ENCODE results near the gene ACTL7A.
A peak's percentile ranks its signal among the peaks of the same experiment; 100 is the strongest.
"Not testable (repeated sequence)": the region's sequence is repeated elsewhere in the genome, so short reads cannot be mapped to it uniquely, and the experiment has no call there.

Gene ACTL7A, protein sequence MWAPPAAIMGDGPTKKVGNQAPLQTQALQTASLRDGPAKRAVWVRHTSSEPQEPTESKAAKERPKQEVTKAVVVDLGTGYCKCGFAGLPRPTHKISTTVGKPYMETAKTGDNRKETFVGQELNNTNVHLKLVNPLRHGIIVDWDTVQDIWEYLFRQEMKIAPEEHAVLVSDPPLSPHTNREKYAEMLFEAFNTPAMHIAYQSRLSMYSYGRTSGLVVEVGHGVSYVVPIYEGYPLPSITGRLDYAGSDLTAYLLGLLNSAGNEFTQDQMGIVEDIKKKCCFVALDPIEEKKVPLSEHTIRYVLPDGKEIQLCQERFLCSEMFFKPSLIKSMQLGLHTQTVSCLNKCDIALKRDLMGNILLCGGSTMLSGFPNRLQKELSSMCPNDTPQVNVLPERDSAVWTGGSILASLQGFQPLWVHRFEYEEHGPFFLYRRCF

DNA sequence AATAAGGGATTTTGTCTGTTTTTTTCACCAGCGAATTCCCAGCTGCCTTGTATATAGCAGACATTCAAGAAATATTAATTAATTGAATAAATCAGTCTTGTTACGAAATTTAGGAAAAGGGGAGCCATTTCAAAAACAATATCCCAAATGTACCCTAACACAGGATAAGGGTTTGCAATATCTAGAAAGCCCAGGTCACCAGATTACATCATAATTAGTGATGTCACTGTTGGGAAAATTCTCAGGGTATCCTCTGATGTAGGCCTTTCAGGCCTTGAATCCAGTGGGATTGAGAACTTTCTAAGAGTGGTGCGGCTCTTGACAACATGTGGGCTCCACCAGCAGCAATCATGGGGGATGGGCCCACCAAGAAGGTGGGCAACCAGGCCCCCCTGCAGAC, at the start of gene ACTL7A:
Gene ACTL7A (plus strand): TSS at position 270 of the 400 bp plus-strand sequence. CDS start 57 bp downstream, at position 327.
- no peak for DNase-seq

DNA sequence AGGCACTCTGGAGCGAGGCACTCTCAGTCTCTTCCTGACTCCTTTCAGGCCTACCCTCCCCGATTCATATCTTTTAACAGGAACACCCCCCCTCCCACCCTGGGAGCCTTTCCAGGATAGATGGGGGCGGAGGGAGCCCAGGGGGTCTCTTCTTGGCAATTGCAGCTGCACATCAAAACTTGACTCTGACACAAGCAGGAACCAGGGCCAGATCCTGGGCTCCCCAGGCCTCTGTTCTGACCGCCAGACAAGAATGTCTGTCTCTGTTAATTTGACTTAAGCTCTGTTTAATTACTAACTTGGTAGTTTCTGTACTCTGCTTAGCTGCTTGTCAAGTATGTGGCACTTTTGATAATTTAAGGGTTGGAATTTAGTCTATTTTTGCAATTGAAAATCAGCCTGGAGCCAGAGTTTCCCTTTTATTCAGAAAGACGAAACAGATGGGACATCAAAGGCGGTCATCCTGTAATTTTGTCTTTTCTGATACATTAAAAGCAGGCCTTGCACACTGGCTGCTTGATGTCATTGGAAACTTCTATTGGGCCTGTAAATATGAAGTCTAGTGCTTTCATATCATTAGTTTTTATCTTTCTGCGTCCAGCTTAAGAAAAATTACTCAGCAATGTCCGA, 49.6 kb upstream of the ACTL7A start:
- DNase-seq = no peak

DNA sequence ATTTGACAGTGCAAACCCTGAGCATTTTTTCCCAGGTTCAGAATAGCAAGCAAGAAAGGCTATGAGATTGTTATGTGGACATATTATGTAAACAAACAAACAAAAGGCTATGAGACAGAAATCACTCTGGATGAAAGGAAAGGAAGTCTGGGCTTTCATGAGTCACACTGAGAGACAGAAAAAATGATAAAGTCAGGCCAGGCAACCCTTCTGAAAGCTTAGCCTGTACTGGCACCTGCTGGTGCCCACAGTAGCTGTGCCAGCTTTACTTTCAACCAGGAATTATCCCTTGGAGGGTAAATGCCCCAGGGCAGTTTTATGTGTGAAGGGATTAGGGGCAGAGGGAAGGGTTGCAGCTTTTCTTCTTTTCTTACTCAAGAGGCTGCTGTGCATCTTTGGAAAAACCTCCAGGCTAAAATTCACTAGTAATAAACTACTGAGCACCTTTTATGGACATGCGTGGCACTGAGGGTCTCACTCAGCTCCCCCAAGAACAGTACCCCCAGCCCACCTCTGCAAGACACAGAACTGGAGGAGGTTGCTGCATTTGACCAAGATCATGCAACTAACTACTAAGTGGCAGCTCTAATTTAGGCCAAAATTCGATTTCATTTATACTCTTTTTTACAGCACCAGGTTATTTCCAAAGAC, 48.0 kb upstream of the ACTL7A start:
- DNase-seq = peak; percentile 78

DNA sequence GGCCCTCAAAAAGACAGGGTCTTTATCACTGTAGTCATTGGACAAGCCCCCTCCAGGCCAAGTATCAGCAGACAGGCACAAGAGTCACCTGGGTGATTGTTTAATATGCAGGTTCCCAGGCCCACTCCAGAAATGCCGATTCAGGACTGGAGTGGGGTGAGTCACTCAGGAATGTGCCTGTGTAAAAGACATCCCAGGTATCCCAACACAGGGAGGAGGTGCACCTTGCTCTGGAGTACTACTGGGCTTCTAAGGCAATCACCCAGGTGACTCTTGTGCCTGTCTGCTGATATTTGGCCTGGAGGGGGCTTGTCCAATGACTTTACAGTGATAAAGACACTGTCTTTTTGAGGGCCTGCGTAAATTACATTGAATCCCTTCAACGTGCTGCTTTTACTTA, 46.9 kb upstream of the ACTL7A start:
- DNase-seq = no peak

DNA sequence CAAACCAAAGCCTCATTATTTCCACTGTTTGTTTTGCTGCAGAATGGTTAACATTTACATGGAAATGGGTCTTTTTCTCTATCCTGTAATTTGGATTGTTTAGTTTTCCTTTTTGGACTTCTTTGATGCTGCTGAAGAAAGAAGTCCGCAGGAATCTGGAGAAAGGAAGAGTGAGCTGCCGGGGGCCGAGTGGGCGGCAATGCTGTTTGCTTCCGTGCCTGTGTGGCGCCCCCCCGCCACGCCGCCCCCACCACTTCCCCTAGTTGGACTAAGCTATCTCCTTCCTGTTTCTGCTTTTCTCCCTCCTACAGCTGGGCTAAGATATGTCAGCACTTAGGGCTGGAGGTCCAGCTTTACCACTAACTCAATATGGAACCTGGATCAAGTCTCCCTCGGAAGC, 46.0 kb upstream of the ACTL7A start:
- no peak for DNase-seq

DNA sequence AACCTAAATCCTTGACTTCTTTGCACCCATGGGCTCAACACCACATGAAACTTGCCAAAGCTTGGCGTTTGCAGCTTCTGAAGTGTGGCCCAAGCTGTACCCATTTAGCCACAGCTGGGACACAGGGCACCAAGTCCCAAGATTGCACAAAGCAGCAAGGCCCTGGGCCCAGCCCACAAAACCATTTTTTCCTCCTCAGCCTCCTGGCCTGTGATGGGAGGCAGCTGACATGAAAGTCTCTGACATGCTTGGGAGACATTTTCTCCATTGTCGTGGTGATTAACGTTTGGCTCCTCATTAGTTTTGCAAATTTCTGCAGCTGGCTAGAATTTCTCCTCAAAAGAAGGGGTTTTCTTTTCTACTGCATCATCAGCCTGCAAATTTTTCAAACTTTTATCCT, 38.2 kb upstream of the ACTL7A start:
- no peak for DNase-seq

DNA sequence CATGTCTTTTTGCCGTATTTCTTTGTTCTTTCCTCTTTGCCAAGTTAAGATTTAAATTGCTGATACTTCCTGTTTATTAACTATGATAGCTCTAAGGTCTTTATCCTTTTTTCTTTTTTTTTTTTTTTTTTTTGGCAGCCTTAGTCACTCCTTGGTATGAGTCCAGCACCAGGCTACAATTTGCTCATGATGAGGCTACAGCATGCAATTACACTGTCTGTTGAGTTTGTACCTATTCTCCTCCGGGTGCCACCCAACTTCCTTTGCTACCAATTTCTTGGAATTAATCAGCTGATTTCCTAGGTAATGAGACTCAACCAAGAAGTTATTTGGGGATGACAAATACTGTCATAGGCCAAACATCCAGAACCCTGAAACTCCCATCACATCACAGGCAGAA, 31.8 kb upstream of the ACTL7A start:
- no peak for DNase-seq

DNA sequence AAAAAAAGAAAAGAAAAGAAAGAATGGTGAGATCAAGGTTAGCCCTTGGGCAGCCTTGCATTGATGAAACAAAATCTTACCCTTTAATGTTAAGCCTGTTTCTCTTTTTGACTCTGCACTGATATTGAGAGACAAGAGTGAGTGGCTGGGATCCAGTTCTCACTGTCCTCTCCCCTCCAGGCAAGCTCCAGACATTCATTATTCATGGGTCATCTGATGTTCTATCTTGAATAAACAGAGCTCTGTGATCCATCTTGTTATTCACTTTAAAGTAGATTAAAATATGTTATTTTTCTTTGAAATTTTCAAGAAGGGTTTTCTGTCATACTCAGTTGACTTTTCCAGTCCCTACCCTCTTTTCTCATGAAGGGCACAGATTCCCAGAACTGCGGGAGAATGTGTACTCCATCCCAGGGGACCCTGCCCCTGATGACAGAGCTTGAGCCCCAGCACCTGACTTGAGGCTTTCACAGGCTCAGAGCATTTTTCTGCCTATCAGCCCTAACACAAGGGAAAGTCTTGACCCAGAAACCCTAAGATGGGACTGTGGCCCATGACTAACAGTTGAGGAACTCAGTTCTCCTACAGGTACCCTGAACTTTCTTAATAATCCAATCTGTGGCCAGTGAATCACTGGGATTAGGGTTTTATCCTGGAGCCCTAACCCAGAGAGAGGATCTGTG, 30.4 kb upstream of the ACTL7A start:
- no peak for DNase-seq

DNA sequence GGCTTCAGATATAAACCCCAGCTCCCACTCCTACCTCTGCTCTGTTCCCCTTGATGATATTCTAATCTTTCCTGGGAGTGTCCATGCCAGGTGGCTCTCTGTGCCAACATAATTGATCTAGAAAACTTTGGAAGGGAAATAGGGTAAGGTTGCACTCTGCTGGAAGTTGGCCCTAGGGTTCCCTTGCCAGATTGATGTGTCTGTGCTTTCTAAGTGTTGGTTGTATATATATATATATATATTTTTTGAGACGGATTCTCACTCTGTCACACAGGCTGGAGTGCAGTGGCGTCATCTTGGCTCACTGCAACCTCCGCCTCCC, 29.9 kb upstream of the ACTL7A start:
- DNase-seq = no peak

DNA sequence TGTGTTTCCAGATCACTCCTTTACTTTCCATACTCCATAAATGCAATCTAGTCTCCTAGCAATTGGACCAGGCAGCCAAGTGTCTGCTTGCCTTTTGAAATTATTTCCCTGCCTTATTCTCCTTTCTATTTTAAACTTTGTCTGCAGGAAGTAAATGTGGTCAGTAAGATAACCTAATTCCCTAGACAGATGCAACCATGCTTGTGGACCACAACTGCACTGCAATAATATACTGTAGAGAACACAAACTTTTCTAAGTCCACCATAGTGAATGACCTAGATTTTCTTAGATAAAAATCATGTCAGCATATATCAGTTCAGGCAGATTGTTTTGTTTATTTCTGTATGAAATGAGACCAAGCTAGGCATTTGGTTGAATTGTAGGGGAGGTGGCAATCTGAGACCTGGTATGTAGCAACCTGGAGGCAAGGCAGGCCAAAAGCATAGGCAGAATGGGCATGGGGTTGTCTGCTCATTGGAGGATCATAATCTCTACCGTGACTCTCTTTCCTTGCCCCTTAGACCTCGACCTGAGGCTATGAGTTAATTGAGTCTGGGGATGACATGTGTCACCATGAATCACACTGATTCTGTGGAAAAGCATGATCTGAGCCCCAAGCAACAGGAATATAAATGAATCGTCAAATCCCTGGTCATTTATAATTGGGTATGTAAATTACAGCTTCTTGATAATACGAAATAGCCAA, 27.0 kb upstream of the ACTL7A start:
- DNase-seq = no peak

DNA sequence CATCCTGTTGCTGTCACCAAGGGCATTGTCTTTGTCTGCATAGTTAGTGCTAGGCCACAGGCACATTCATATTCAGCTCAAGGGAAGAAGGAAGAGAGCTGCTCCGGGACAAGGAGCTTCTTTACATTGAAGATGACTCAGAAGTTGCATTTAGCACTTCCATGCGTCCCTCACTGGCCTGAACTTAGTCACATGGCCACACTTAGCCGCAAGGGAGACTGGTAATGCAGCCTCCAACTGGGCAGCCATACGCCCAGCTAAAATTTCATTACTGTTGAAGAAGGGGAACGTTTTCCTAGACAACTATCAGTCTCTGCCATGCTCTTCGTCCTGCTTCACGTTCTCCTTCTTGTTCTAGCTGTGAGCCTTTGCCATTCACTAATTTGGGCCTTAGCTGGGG, 26.2 kb upstream of the ACTL7A start:
- no peak for DNase-seq

DNA sequence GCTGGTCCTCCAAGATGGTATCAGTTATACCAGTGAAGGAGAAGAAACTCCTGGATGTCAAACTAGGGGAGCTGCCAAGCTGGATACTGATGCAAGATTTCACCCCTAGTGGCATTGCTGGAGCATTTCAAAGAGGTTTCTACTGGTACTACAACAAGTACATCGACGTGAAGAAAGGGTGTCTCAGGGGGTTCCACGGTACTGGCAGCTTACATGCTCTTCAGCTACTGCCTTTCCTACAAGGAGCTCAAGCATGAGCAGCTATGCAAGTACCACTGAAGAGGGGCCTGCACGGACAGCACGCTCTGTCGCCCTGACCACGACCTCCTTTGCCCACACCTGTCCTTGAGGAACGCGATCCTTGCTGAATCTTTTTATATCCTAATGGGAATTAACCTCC, 25.7 kb upstream of the ACTL7A start:
- no peak for DNase-seq

DNA sequence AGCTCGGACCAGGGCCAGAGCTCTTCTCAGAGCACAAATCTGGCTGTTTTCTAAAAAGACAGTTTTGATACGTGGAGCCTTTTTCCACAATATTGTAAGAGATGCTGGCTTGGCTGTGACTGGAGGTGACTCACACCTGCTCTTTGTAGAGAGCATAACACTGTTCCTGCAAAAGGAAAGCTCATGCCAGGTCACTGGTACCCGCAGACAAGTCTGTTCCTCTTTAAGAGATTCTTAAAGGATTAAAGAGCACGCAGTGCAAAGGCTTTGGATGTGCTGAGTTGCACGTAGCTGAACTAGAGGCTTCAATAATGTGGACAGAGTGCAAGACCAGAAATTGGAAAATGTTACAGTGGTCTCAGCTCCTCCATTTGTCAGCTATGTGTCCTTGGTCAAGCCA, 25.3 kb upstream of the ACTL7A start:
- DNase-seq = no peak

DNA sequence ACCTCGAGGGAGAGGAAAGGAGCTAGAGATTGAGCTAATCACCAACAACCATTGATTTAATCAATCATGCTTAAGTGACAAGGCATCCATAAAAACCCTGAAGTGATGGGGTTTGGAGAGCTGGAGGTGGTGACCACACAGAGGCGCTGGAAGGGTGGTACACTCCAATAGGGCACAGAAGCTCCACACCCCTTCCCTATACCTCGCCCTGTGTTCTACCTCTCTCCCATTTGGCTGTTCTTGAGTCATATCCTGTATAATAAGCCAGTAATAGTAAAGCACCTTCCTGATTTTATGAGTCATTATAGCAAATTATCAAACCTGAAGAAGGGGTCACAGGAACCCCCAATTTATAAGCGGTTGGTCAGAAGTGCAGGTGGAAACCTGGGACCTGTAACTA, 24.5 kb upstream of the ACTL7A start:
- DNase-seq = no peak

DNA sequence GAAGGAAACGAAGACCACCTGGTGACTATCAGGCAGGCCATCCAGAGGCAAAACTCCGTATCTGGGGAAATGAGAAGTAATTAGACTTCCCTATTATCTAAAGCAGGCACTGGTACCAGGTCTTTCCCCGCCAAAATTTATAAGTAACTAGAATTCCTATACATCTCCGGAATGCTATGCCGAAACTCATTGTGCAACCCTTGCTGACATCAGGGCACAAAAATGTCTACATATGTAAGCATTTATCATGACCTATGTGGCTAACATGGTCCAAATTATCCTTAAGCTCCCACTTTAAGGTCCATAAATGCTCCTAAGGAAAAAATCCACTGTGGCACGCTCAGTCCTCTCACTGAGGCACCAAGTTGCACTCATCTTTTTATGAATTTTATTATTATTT, 24.0 kb upstream of the ACTL7A start:
- no peak for DNase-seq

DNA sequence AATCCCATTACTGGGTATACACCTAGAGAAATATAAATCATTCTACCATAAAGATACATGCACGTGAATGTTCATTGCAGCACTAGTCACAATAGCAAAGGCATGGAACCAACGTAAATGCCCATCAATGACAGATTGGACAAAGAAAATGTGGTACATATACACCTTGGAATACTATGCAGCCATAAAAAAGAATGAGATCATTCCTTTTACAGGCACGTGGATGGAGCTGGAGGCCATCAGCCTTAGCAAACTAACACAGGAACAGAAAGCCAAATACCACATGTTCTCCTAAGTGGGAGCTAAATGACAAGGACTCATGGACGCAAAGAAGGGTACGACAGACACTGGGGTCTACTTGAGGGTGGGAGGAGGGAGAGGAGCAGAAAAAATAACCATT, 22.5 kb upstream of the ACTL7A start:
- not testable (repeated sequence) for DNase-seq

DNA sequence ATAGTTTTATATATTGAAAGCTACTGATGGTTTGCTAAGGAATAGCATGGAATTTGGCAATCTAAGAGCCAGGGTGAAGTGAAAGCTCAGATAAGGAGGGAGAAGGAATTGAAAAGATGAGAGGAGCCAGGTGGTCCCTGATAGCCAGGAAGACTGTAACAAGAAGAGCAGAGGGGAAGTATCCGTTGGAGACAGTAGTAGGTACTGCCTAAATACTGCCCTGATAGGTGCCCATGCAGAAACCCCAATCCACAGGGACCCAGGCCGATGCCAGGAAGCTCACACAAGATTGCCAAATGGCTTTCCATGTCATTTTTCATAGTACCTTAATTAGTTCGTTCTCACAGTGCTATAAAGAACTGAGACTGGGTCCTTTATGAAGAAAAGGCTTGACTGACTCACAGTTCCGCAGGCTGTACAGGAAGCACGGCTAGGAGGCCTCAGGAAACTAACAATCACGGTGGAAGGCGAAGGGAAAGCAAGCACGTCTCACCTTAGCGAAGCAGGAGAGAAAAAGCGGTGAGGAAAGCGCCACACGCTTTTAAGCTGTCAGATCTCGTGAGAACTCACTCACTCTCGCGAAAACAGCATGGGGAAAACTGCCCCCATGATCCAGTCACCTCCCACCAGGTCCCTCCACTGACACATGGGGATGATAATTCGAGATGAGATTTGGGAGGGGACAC, 19.3 kb upstream of the ACTL7A start:
- DNase-seq = no peak

DNA sequence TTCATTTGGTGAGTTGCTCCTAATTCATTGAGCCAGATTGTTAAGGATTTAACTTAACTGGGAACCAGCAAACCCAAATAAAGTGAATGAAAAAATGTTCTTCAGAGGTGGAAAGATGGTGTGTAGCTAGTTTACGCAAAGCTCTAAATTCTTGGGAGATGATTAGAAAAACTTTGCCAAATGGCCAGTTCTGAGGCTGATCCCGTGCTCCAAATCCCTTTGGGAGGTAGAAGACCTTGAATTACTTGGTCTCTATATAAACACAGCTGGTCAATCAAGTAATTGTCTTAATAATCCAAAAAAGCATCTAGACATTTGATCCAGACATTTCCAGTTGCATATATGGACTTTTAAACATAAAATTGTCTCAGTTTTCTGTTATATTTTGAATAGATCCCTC, 17.7 kb upstream of the ACTL7A start:
- no peak for DNase-seq

DNA sequence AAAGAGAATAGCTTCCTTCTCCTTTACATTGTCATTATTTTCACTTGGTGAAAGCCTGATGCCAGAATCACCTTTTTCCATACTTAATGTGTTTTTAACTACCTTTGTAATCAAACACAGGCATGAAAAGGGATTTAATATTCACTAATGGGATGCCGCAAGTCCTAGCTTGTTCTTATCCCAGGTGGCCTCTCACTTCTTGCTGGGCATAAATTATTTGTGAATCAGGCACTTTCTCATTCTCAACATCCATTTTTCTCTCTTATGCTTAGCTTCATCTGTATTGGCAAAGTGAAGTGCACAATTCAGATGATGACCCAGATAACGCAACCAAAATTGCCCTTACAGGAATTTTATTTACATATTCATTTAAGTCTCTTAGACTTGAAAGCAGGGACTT, 17.2 kb upstream of the ACTL7A start:
- DNase-seq = no peak

DNA sequence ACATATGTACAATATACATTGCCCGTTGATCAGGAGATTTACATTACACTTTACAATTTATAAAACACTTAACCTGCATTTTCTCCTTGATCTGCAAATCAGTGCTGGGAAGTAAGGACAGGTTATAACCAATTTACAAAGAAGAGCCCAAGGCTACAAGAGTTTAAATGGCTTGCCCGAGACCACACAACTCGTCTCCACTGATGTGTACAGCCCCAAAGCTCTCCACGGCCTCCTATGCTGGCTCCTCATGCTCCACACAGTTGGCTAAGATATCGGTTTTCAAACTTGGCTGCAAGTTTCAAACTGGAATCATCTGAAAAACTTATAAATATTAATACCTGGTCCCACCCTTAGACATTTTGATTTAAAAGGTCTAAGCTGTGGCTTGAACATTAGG, 16.6 kb upstream of the ACTL7A start:
- no peak for DNase-seq

DNA sequence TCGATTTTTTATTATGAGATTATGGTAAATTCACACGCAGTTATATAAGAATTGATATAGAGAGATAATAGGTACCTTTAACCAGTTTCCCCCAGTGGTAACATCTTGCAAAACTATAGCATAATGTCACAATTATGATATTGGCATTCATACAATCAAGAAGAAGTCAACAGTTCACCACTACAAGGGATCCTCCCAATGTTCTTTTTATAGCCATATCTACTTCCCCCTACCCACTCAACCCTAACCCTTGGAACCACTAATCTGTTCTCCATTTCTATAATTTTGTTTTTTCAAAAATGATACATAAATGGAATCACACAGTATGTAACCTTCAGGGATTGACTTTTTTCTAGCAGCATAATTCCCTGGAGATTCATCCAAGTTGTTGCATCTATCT, 16.1 kb upstream of the ACTL7A start:
- DNase-seq = no peak

DNA sequence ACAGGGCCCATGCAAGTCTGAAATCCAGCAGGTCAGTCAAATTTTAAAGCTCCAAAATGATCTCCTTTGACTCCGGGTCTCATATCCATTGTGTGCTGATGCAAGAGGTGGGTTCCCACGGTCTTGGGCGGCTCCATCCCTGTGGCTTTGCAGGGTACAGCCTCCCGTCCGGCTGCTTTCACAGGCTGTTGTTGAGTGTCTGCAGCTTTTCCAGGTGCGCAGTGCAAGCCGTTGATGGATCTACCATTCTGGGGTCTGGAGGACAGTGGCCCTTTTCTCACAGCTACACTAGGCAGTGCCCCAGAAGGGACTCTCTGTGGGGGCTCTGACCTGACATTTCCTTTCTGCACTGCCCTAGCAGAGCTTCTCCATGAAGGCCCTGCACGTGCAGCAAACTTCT, 13.8 kb upstream of the ACTL7A start:
- not testable (repeated sequence) for DNase-seq
